GM06990 (cell line): ENCODE data around the gene RANBP17.
"Not testable (repeated sequence)": the region's sequence is repeated elsewhere in the genome, so short reads cannot be mapped to it uniquely, and the experiment has no call there.

Experiments
- DNase-seq: peaks from one replicate; pipeline ENCODE4 v3.0.0-alpha.2; 2011; ENCODE audit not compliant: insufficient read length; ENCODE audit errors: extremely low read depth
- H3K27me3 ChIP-seq: replicated peaks from 2 replicates; pipeline ENCODE4 v1.6.0; 2011; ENCODE audit warnings: low read length; ENCODE audit not compliant: control insufficient read depth, insufficient read depth
- H3K36me3 ChIP-seq: 2 replicates; pipeline ENCODE4 v1.5.1; 2011; ENCODE audit warnings: low read length; ENCODE audit not compliant: control insufficient read depth, insufficient read depth
- H3K4me3 ChIP-seq: replicated peaks from 2 replicates; pipeline ENCODE4 v1.5.1; 2011; ENCODE audit warnings: low read depth, mild to moderate bottlenecking, control low read depth, low read length
- CTCF ChIP-seq: IDR thresholded peaks from 2 replicates; pipeline ENCODE4 v1.5.1; 2011; ENCODE audit warnings: low read length, control low read depth, mild to moderate bottlenecking, inconsistent platforms; ENCODE audit not compliant: insufficient read depth, poor library complexity, severe bottlenecking

RANBP17 gene

GRCh38 chr5:170923910-170924620, 62.2 kb downstream of the RANBP17 start:
- no peak for TF ChIP-seq CTCF
- DNase-seq = no peak
- Histone ChIP-seq H3K36me3 (no peaks in the 10 kb centered on the region), H3K27me3 (no peaks in the 10 kb centered on the region), H3K4me3 (no peak overlapping the region)

- not testable (repeated sequence) for H3K36me3 ChIP-seq, H3K27me3 ChIP-seq, H3K4me3 ChIP-seq, DNase-seq
These were observed 73.9 kb downstream of the RANBP17 start for GRCh38 chr5:170935534-170936218.

GRCh38 chr5:170937072-170937471, 75.3 kb downstream of the RANBP17 start:
- H3K27me3 ChIP-seq = no peaks in the 10 kb centered on the region; the same call in 1 of the 2 replicates
- H3K36me3 ChIP-seq = no peaks in the 10 kb centered on the region
- H3K4me3 ChIP-seq = no peak overlapping the region
- no peak for DNase-seq
- no peak for TF ChIP-seq CTCF

GRCh38 chr5:170937914-170938313, 76.1 kb downstream of the RANBP17 start:
- no peak for TF ChIP-seq CTCF
- H3K4me3 ChIP-seq = no peak overlapping the region
- no peaks in the 10 kb centered on the region for H3K36me3 ChIP-seq
- no peaks in the 10 kb centered on the region; the same call in 1 of the 2 replicates for H3K27me3 ChIP-seq
- DNase-seq = no peak

- H3K36me3 ChIP-seq = no peaks in the 10 kb centered on the region
- no peak for DNase-seq
- H3K4me3 ChIP-seq = no peak overlapping the region
- no peaks in the 10 kb centered on the region; the same call in 1 of the 2 replicates for H3K27me3 ChIP-seq
- no peak for TF ChIP-seq CTCF
These were observed 77.4 kb downstream of the RANBP17 start for GRCh38 chr5:170939178-170939577.

GRCh38 chr5:170941788-170942187, 80.0 kb downstream of the RANBP17 start:
- H3K27me3 ChIP-seq = no peaks in the 10 kb centered on the region
- H3K4me3 ChIP-seq = no peak overlapping the region
- TF ChIP-seq CTCF = no peak
- H3K36me3 ChIP-seq = no peaks in the 10 kb centered on the region
- DNase-seq = no peak
